ENCODE results near the gene SLC26A11. TPM values are rescaled to one million over a fixed set of nuclear protein-coding genes. Genes with fewer than 3 reads are reported as not detected.
A peak's percentile ranks its signal among the peaks of the same experiment; 100 is the strongest.

The SLC26A11 gene
- total and polyA plus RNA-seq, 2 of the 13 experiments (the other 11 are each of a cell fraction or from before 2014, with no cell fraction given) = 8.7 to 13.2 TPM

DNA sequence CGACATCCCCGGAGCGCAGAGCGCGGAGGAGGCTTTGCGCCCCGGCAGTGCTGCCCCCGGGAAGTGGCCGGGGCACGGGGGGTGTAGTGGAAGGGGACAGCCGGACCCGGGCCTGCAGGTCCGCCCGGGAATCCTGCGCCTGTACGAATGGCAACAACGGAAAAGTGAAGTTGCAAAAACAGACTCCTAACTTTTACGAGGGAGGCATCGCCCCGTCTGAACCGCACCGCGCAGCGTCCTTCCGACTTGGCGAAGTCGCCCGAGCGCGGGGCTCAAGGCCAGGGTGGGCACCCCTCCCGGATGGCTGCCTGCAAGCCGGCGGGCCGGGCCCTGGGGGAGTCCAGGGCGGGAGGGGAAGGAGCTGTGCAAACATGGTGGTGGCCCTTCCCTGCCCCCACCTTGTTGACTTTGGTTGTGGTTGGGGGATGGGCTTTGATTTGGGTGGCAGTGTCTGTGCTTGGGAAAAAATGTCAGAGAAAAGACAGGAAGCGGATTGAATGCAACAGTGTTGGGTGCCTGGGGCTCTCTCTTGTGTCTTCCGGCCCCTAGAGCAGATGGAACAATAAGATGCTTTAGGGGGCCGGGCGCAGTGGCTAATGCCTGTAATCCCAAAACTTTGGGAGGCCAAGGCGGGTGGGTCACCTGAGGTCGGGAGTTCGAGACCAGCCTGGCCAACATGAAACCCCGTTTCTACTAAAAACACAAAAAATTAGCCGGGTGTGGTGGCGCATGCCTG lies 41.1 kb downstream of the SLC26A11 start (continued):
- TF ChIP-seq, protein P1, sequence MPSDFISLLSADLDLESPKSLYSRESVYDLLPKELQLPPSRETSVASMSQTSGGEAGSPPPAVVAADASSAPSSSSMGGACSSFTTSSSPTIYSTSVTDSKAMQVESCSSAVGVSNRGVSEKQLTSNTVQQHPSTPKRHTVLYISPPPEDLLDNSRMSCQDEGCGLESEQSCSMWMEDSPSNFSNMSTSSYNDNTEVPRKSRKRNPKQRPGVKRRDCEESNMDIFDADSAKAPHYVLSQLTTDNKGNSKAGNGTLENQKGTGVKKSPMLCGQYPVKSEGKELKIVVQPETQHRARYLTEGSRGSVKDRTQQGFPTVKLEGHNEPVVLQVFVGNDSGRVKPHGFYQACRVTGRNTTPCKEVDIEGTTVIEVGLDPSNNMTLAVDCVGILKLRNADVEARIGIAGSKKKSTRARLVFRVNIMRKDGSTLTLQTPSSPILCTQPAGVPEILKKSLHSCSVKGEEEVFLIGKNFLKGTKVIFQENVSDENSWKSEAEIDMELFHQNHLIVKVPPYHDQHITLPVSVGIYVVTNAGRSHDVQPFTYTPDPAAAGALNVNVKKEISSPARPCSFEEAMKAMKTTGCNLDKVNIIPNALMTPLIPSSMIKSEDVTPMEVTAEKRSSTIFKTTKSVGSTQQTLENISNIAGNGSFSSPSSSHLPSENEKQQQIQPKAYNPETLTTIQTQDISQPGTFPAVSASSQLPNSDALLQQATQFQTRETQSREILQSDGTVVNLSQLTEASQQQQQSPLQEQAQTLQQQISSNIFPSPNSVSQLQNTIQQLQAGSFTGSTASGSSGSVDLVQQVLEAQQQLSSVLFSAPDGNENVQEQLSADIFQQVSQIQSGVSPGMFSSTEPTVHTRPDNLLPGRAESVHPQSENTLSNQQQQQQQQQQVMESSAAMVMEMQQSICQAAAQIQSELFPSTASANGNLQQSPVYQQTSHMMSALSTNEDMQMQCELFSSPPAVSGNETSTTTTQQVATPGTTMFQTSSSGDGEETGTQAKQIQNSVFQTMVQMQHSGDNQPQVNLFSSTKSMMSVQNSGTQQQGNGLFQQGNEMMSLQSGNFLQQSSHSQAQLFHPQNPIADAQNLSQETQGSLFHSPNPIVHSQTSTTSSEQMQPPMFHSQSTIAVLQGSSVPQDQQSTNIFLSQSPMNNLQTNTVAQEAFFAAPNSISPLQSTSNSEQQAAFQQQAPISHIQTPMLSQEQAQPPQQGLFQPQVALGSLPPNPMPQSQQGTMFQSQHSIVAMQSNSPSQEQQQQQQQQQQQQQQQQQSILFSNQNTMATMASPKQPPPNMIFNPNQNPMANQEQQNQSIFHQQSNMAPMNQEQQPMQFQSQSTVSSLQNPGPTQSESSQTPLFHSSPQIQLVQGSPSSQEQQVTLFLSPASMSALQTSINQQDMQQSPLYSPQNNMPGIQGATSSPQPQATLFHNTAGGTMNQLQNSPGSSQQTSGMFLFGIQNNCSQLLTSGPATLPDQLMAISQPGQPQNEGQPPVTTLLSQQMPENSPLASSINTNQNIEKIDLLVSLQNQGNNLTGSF (CRISPR knock-in tag; IDR thresholded peaks at IDR 0.05) = peak; percentile 85
- no peak; the same call in 1 of the 2 replicates for TF ChIP-seq ESRRA (CRISPR knock-in tag; IDR thresholded peaks at IDR 0.05; ENCODE audit: low read depth)
- TF ChIP-seq ZNF3 (CRISPR knock-in tag; IDR thresholded peaks at IDR 0.05) = 0 out of 2 replicates have a peak, but pooled peaks have one; percentile 36
- no peak for TF ChIP-seq KAT2B (IDR thresholded peaks at IDR 0.05; ENCODE audit: borderline replicate concordance, low read depth, low read length)
- TF ChIP-seq ZNF446 (CRISPR knock-in tag; IDR thresholded peaks at IDR 0.05) = 0 out of 2 replicates have a peak, but pooled peaks have one; percentile 31
- TF ChIP-seq DDIT3 (CRISPR knock-in tag; IDR thresholded peaks at IDR 0.05) = no peak
- TF ChIP-seq ZNF614 (CRISPR knock-in tag; IDR thresholded peaks at IDR 0.05; ENCODE audit: borderline replicate concordance) = peak; percentile 84; the same call in 1 of the 2 replicates
- no peak for TF ChIP-seq NFE2 (CRISPR knock-in tag; IDR thresholded peaks at IDR 0.05)
- 0 out of 2 replicates have a peak, but pooled peaks have one; percentile 44 for TF ChIP-seq ZNF570 (CRISPR knock-in tag; IDR thresholded peaks at IDR 0.05; ENCODE audit: borderline replicate concordance)
- TF ChIP-seq DPF2 (CRISPR knock-in tag; IDR thresholded peaks at IDR 0.05; ENCODE audit: borderline replicate concordance, low read depth) = no peak; the same call in 1 of the 2 replicates
- TF ChIP-seq AHR (CRISPR knock-in tag; IDR thresholded peaks at IDR 0.05) = no peak
- peak; percentile 89 for TF ChIP-seq ZNF264 (CRISPR knock-in tag; IDR thresholded peaks at IDR 0.05)
- TF ChIP-seq, protein P2, sequence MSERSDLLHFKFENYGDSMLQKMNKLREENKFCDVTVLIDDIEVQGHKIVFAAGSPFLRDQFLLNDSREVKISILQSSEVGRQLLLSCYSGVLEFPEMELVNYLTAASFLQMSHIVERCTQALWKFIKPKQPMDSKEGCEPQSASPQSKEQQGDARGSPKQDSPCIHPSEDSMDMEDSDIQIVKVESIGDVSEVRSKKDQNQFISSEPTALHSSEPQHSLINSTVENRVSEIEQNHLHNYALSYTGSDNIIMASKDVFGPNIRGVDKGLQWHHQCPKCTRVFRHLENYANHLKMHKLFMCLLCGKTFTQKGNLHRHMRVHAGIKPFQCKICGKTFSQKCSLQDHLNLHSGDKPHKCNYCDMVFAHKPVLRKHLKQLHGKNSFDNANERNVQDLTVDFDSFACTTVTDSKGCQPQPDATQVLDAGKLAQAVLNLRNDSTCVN (CRISPR knock-in tag; IDR thresholded peaks at IDR 0.05; ENCODE audit: borderline replicate concordance) = peak; percentile 87; the same call in 1 of the 2 replicates
- no peak for TF ChIP-seq SYNCRIP (IDR thresholded peaks at IDR 0.05; ENCODE audit: insufficient read depth, low read depth, low read length)
- no peak for TF ChIP-seq ELF4 (CRISPR knock-in tag; IDR thresholded peaks at IDR 0.05; ENCODE audit: borderline replicate concordance)
- 0 out of 2 replicates have a peak, but pooled peaks have one; percentile 58 for TF ChIP-seq JUN (CRISPR knock-in tag; IDR thresholded peaks at IDR 0.05)
- peak; percentile 88; the same call in 1 of the 2 replicates for TF ChIP-seq ZNF34 (CRISPR knock-in tag; IDR thresholded peaks at IDR 0.05; ENCODE audit: borderline replicate concordance)
- TF ChIP-seq RXRB (CRISPR knock-in tag; IDR thresholded peaks at IDR 0.05; ENCODE audit: borderline replicate concordance) = peak; percentile 89
- TF ChIP-seq HMG20A (CRISPR knock-in tag; IDR thresholded peaks at IDR 0.05; ENCODE audit: borderline replicate concordance) = peak; percentile 86; the same call in 1 of the 2 replicates
- peak; percentile 61; the same call in 1 of the 2 replicates for TF ChIP-seq ZNF563 (CRISPR knock-in tag; IDR thresholded peaks at IDR 0.05)
- TF ChIP-seq ZNF296 (CRISPR knock-in tag; conservative IDR thresholded peaks at IDR 0.05) = peak; percentile 8; the same call in 1 of the 2 replicates
- no peak for TF ChIP-seq GTF2F1 (IDR thresholded peaks at IDR 0.05; ENCODE audit: low read length)
- TF ChIP-seq ISX (CRISPR knock-in tag; conservative IDR thresholded peaks at IDR 0.05) = no peak
- peak; percentile 83 for TF ChIP-seq TEAD3 (CRISPR knock-in tag; optimal IDR thresholded peaks at IDR 0.05; ENCODE audit: borderline replicate concordance)
- no peak for TF ChIP-seq ARNT (IDR thresholded peaks at IDR 0.05)

Data from HepG2 (cell line).